ENCODE measurements around the gene ASTN1.

GRCh38 chr1:176858433-176858916 is 306.0 kb downstream of the ASTN1 start:
- TF ChIP-seq POLR2AphosphoS5 (IDR thresholded peaks at IDR 0.05; ENCODE audit: low read depth, low read length) (no peak), REST (IDR thresholded peaks at IDR 0.05; ENCODE audit: insufficient read depth in 1 of 2, low read depth in 2 of 2, low read length in 2 of 2) (no peak)
